K562 (cell line): ENCODE measurements around the gene TENT4A. TPM values are rescaled to one million over a fixed set of nuclear protein-coding genes. Genes with fewer than 3 reads are reported as not detected.

ENCODE experiments used
- ATAC-seq: fragments of 200-7000 bp; cut with Tn5 transposase; 3 replicates; pipeline ENCODE4 v1.9.1; 2020; ENCODE audit warnings: moderate library complexity
- BruUV-seq: library from RNA; stranded (reverse); fragments of 400-500 nt; replicated peaks from 2 replicates; lab custom pipeline; 2021; lab: Mats Ljungman, UMichigan
- CTCF ChIA-PET: fragments of 300-600 bp; formaldehyde crosslinking; extraction: SDS; loops from one replicate; lab custom pipeline; 2021; ENCODE audit warnings: low intra/inter-chr PET ratio; lab: Yijun Ruan, JAX
- POLR2A ChIA-PET: fragments of 300-600, 350-650 bp; sonication (Branson Sonifier 250); formaldehyde crosslinking; extraction: SDS; loops from one replicate; lab custom pipeline; 2021; ENCODE audit warnings: antibody characterized with exemption, inconsistent platforms; lab: Yijun Ruan, JAX
- DNase-seq, 4 experiments: peaks; one replicate each; pipeline versions ENCODE4 v3.0.0 to v3.0.0-alpha.2; 2011 to 2018; ENCODE audit warnings: low spot score in 3 of 4, mixed read lengths in 3 of 4; ENCODE audit errors: extremely low read depth in 1 of 4
- FAIRE-seq: peaks from 2 replicates; lab custom pipeline; 2011; peaks lifted over from hg19 to GRCh38; lab: Jason Lieb, UNC
- H2AFZ ChIP-seq: 2 replicates; pipeline ENCODE4 v1.6.0; 2011; ENCODE audit warnings: low read depth, low read length, control low read depth, inconsistent platforms
- H3K27ac ChIP-seq: fragments of 200-600 bp; 3 replicates; pipeline ENCODE4 v1.8.0; 2011; ENCODE audit warnings: low read depth, mild to moderate bottlenecking, control low read depth, inconsistent platforms, low read length, moderate library complexity, mixed read lengths; ENCODE audit errors: extremely low read depth
- H3K27me3 ChIP-seq, 2 experiments: fragments of 300-600 bp in 1 of 2; 2 replicates in 1 of 2; 3 replicates in 1 of 2; pipeline versions ENCODE4 v1.6.0 to v1.8.0; 2011; ENCODE audit warnings: inconsistent platforms in 2 of 2, low read length in 2 of 2, mild to moderate bottlenecking in 1 of 2, mixed read lengths in 1 of 2, moderate library complexity in 1 of 2; ENCODE audit not compliant: control insufficient read depth in 2 of 2, insufficient read depth in 2 of 2
- H3K36me3 ChIP-seq: fragments of 300-600 bp; 3 replicates; pipeline ENCODE4 v1.8.0; 2011; ENCODE audit warnings: mild to moderate bottlenecking, low read length, inconsistent platforms; ENCODE audit not compliant: control insufficient read depth, insufficient read depth
- H3K4me1 ChIP-seq, 2 experiments: fragments of 200-600 bp in 1 of 2; replicated peaks in 1 of 2; 2 replicates in 1 of 2; 3 replicates in 1 of 2; pipeline versions ENCODE4 v1.5.1 to v1.8.0; 2011; ENCODE audit warnings: inconsistent platforms in 2 of 2, low read length in 2 of 2, mild to moderate bottlenecking in 1 of 2, mixed read lengths in 1 of 2, moderate library complexity in 1 of 2; ENCODE audit not compliant: control insufficient read depth in 2 of 2, insufficient read depth in 2 of 2
- H3K4me2 ChIP-seq: 2 replicates; pipeline ENCODE4 v1.6.1; 2011; ENCODE audit warnings: low read length, control low read depth, inconsistent platforms, mixed read lengths; ENCODE audit not compliant: insufficient read depth
- H3K4me3 ChIP-seq: fragments of 200-600 bp; sonication (generic), shearing (Covaris generic); 2 replicates; pipeline ENCODE4 v1.5.1; 2016; ENCODE audit warnings: control low read depth, inconsistent platforms
- H3K79me2 ChIP-seq: fragments of 200-600 bp; 3 replicates; pipeline ENCODE4 v1.8.0; 2011; ENCODE audit warnings: low read length, inconsistent platforms; ENCODE audit not compliant: control insufficient read depth, insufficient read depth
- H3K9ac ChIP-seq, 2 experiments: 2 replicates each; pipeline versions ENCODE4 v1.6.0 to v1.6.1; 2011; ENCODE audit warnings: low read depth in 2 of 2, low read length in 2 of 2, control low read depth in 1 of 2, inconsistent platforms in 1 of 2, mild to moderate bottlenecking in 1 of 2, mixed read lengths in 1 of 2; ENCODE audit not compliant: insufficient read depth in 1 of 2
- H3K9me1 ChIP-seq: one replicate; pipeline ENCODE4 v1.6.0; 2011; ENCODE audit warnings: inconsistent platforms, mild to moderate bottlenecking, low read length, moderate library complexity; ENCODE audit not compliant: control insufficient read depth, insufficient read depth
- H3K9me3 ChIP-seq: replicated peaks from 2 replicates; pipeline ENCODE4 v1.5.1; 2011; ENCODE audit warnings: low read depth, low read length, inconsistent platforms; ENCODE audit not compliant: control insufficient read depth, insufficient read depth
- H4K20me1 ChIP-seq: replicated peaks from 2 replicates; pipeline ENCODE4 v1.6.1; 2011; ENCODE audit warnings: low read length, inconsistent platforms, mixed read lengths; ENCODE audit not compliant: control insufficient read depth, insufficient read depth
- ETV5 ChIP-seq: sonication (generic); formaldehyde crosslinking; IDR thresholded peaks from 2 replicates; pipeline ENCODE4 v1.4.0; 2020; ENCODE audit warnings: low read depth, mild to moderate bottlenecking, missing genetic modification reagents
- KLF6 ChIP-seq: fragments of 250-450 bp; sonication (Bioruptor Pico); IDR thresholded peaks from 2 replicates; pipeline ENCODE4 v1.4.0; 2020; ENCODE audit warnings: mild to moderate bottlenecking, moderate library complexity, borderline replicate concordance
- MAFK ChIP-seq: IDR thresholded peaks from 2 replicates; pipeline ENCODE4 v1.6.1; 2011; ENCODE audit warnings: low read length, improper control_type of control experiment
- NFRKB ChIP-seq: fragments of 450-650 bp; IDR thresholded peaks from 2 replicates; pipeline ENCODE4 v1.6.1; 2016; ENCODE audit warnings: low read depth
- XRCC5 ChIP-seq: fragments of 200-400 bp; formaldehyde crosslinking; IDR thresholded peaks from 2 replicates; pipeline ENCODE4 v1.6.1; 2017; ENCODE audit warnings: low read depth, mild to moderate bottlenecking, low read length
- ZBTB1 ChIP-seq: sonication (generic); formaldehyde crosslinking; IDR thresholded peaks from 2 replicates; pipeline ENCODE4 v1.8.1; 2023; ENCODE audit warnings: missing genetic modification reagents, low read depth, mild to moderate bottlenecking, borderline replicate concordance
- ZBTB34 ChIP-seq: fragments of 250-450 bp; sonication (Bioruptor Pico); IDR thresholded peaks from 2 replicates; pipeline ENCODE4 v1.8.0; 2021; ENCODE audit warnings: mild to moderate bottlenecking, moderate library complexity
- ZNF174 ChIP-seq: fragments of 250-450 bp; sonication (Bioruptor Pico); IDR thresholded peaks from 2 replicates; pipeline ENCODE4 v1.4.0; 2020; ENCODE audit warnings: mild to moderate bottlenecking
- WGBS: fragments of 100-300 bp; shearing (Covaris generic); methylation state at CpG from one replicate; pipeline ENCODE4 v1.1.6; 2016; ENCODE audit warnings: low coverage, mixed read lengths; ENCODE audit not compliant: insufficient coverage; ENCODE audit errors: missing lambda C conversion rate; 5-methylcytosine and 5-hydroxymethylcytosine counted together
- in situ Hi-C: fragments of 300-500 bp; cut with MboI; formaldehyde crosslinking; loops from 4 replicates; pipeline ENCODE4 v1.15.0; 2018; ENCODE audit warnings: inconsistent platforms, mixed read lengths
- intact Hi-C: fragments of 100-400 bp; cut with micrococcal nuclease; formaldehyde crosslinking; loops from 2 replicates; pipeline ENCODE4 v1.14.2; 2022
- polyA plus RNA-seq, 8 experiments: library from polyadenylated mRNA; depleted of rRNA in 4 of 8; stranded (reverse) in 5 of 8; unstranded in 3 of 8; fragments of >200 nt; fragmentation: Nextera tagmentation in 2 of 8; fragmentation: Illumina TruSeq in 1 of 8; extraction: Ambion mirVana in 2 of 8; extraction: Trizol in 1 of 8; gene quantifications; 2 replicates each; pipeline versions ENCODE4 v1.2.1 to v1.2.3, GENCODE V29; 2011 to 2014; ENCODE audit warnings: inconsistent platforms in 1 of 8, missing spikeins in 1 of 8
- total RNA-seq, 7 experiments: library from RNA; depleted of rRNA in 6 of 7; stranded (reverse); fragments of >200 nt in 6 of 7; fragmentation: Illumina TruSeq in 2 of 7; extraction: Trizol in 2 of 7; gene quantifications; 2 replicates each; pipeline versions ENCODE4 v1.2.1 to v1.2.3, GENCODE V29; 2011 to 2021; ENCODE audit warnings: low replicate concordance in 1 of 7
- TF ChIP-seq, protein P1 (sequence below): sonication (generic); formaldehyde crosslinking; IDR thresholded peaks from 2 replicates; pipeline ENCODE4 v1.8.0; 2022; ENCODE audit warnings: mild to moderate bottlenecking, low read depth, missing genetic modification reagents
- TF ChIP-seq, protein P2 (sequence below): fragments of 250-450 bp; sonication (Bioruptor Pico); IDR thresholded peaks from 2 replicates; pipeline ENCODE4 v1.5.0; 2021

Gene TENT4A
- total and polyA plus RNA-seq, 9 of the 15 experiments (the other 6 are each of a cell fraction or from before 2014, with no cell fraction given) = 1.3 to 27.3 (median 13.0) TPM

GRCh38 chr5:6757414-6757969 is 44.3 kb downstream of the TENT4A start:
- BruUV-seq = no TSS peak
- H2AFZ ChIP-seq = no peak overlapping the region
- FAIRE-seq (no peak), DNase-seq (no peak), ATAC-seq (no peak)
- ChIA-PET POLR2A (interaction anchor here (0.6 kb wide), 1 partner anchor 458 kb away, joined by 3 read pairs; no protein-coding TSS in a partner anchor), CTCF (no interaction called here)
- 90% methylated on average over 8 of the region's 8 CpGs for WGBS
- no peak overlapping the region for H3K4me3 ChIP-seq
- intact Hi-C loops (no loop called here), in situ Hi-C loops (no loop called here)
- H3K36me3 ChIP-seq = peaks cover 58% of the 10 kb centered on the region
- no peaks in the 10 kb centered on the region for H3K27me3 ChIP-seq
- H3K4me1 ChIP-seq = peaks cover 0 to 5% of the 10 kb centered on the region in 2 experiments; a peak in 2 of 5 replicates
- H3K9ac ChIP-seq = no peak overlapping the region
- no peaks in the 10 kb centered on the region for H3K9me3 ChIP-seq
- TF ChIP-seq, protein P1, sequence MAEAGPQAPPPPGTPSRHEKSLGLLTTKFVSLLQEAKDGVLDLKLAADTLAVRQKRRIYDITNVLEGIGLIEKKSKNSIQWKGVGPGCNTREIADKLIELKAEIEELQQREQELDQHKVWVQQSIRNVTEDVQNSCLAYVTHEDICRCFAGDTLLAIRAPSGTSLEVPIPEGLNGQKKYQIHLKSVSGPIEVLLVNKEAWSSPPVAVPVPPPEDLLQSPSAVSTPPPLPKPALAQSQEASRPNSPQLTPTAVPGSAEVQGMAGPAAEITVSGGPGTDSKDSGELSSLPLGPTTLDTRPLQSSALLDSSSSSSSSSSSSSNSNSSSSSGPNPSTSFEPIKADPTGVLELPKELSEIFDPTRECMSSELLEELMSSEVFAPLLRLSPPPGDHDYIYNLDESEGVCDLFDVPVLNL = no peak
- TF ChIP-seq NFRKB = no peak
- no peak for TF ChIP-seq XRCC5
- no peak for TF ChIP-seq KLF6 (CRISPR knock-in tag)
- no peak for TF ChIP-seq MAFK
- TF ChIP-seq ETV5 = no peak
- TF ChIP-seq ZBTB34 (CRISPR knock-in tag) = no peak
- no peak for TF ChIP-seq ZBTB1
- TF ChIP-seq, protein P2, sequence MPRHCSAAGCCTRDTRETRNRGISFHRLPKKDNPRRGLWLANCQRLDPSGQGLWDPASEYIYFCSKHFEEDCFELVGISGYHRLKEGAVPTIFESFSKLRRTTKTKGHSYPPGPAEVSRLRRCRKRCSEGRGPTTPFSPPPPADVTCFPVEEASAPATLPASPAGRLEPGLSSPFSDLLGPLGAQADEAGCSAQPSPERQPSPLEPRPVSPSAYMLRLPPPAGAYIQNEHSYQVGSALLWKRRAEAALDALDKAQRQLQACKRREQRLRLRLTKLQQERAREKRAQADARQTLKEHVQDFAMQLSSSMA (CRISPR knock-in tag) = no peak
- no peak for TF ChIP-seq ZNF174 (CRISPR knock-in tag)
- H3K79me2 ChIP-seq = no peaks in the 10 kb centered on the region
- no peak overlapping the region for H3K4me2 ChIP-seq
- no peak overlapping the region for H3K27ac ChIP-seq
- H4K20me1 ChIP-seq = no peaks in the 10 kb centered on the region
- no peaks in the 10 kb centered on the region for H3K9me1 ChIP-seq
